HPDE6-E6E7 (cell line): ENCODE results near the gene NCOA6.

ENCODE experiments used
- DNase-seq: peaks from one replicate; pipeline ENCODE4 v3.0.0; 2011; ENCODE audit warnings: missing footprints; ENCODE audit errors: extremely low spot score

The NCOA6 gene

GRCh38 chr20:34825530-34826362 is at the start of gene NCOA6:
NCOA6 (minus strand) TSS chr20:34825651; CDS start chr20:34782355, 43,296 bp downstream.
- peak; percentile 89 for DNase-seq

DNA sequence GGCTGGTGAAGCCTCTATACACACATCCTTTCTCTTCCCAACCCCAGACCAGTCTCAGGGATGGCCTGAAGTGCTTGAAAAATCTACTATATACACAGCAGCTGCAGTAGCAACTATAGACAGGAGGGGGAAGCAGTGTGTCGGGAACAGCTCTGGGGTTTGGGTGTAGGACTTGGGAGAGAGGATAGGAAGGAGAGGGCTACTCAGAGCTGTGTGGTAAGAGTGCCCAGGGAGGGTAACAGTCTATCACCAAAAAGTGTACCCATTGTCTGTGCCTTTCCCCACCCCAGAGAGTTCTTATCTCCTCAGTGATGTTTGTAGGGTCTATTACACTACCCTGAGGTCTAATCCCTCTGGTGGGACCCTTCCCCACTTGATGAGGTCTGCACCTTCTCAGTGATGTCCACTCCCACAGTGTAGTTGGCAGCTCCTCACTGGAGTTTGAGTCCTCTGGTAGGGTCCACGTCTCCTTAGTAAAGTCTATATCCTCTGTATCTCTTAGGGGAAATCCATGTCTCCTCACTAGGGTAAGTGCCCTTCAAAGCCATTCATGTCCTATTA is 48.7 kb upstream of the NCOA6 start:
- DNase-seq: peak; percentile 97

DNA sequence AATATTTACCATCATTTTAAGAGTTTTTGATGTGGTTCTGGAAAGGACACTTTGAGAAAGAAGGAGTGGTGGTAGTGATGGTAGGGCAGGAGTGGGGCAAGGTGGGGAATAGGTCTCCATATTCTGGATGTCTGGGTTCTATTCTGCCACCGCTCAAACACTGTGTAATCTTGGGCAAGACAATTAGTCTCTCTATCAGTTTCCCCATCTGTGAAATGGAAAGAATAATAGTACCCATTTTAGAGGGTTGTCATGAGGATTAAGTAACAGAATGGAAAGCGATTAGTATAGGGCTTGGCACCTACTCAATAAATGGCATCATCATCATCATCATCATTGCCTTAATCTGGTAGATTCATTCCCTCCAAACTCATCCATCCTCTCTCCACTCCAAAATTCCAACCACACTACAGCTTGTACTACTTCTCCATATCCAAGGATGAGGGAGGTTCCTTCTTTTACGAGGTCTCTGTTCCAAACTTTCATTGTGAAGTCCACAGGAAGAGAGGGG is 48.2 kb upstream of the NCOA6 start:
- no peak for DNase-seq

GRCh38 chr20:34872622-34873224 is 47.3 kb upstream of the NCOA6 start, which contains the start of gene GGT7:
GGT7 (minus strand) TSS chr20:34872856; CDS start chr20:34872815, 41 bp downstream.
- peak; percentile 92 for DNase-seq

- no peak for DNase-seq
Measured at GRCh38 chr20:34871966-34872621, 46.6 kb upstream of the NCOA6 start.

DNA sequence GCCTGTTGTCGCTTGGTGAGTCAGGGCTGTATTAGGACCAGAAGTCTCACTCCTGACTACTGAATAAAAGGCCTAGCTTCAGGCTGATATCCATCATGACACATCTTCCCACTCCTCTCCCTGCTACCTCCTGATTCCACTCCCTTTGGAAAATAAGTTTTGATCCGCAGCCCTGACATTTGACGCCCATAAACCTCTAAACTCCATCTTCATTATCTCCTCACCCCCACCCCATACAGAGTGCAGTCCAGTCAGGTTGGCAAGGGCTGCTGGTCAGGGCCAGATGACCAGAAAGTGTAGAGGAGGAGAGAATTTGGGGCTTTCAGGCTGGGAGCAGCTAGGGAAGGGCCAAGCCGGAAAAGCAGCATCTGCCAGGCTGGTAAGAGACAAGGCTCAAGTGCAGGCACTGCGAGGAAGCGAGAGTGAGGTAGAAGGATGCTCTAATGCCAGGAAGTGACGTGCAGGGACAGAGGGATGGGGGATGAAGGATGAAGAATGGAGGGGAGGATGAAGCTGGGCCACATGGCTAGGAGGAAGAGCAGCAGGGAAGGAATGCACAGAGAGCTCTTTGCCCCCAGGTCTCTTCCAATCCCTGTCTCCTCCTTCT is 46.0 kb upstream of the NCOA6 start:
- DNase-seq: no peak

DNA sequence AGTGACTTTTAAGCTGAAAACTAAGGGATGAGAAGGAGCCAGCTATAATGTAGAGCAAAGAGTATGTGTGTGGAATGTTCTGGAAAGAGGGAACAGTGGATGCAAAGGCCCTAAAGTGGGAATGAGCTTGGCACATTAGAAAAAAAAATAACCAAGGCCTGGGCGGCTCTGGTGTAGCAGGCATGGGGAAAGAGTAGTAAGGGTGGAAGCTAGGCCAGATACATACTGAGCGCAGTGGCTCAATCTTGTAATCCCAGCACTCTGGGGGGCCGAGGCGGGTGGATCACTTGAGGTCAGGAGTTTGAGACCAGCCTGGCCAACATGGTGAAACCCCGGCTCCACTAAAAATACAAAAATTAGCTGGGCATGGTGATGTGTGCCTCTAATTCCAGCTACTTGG is 38.8 kb upstream of the NCOA6 start:
- DNase-seq: no peak

- DNase-seq: no peak
Measured at GRCh38 chr20:34863421-34863965, 38.0 kb upstream of the NCOA6 start.

- no peak for DNase-seq
Measured at GRCh38 chr20:34862724-34863123, 37.3 kb upstream of the NCOA6 start.

DNA sequence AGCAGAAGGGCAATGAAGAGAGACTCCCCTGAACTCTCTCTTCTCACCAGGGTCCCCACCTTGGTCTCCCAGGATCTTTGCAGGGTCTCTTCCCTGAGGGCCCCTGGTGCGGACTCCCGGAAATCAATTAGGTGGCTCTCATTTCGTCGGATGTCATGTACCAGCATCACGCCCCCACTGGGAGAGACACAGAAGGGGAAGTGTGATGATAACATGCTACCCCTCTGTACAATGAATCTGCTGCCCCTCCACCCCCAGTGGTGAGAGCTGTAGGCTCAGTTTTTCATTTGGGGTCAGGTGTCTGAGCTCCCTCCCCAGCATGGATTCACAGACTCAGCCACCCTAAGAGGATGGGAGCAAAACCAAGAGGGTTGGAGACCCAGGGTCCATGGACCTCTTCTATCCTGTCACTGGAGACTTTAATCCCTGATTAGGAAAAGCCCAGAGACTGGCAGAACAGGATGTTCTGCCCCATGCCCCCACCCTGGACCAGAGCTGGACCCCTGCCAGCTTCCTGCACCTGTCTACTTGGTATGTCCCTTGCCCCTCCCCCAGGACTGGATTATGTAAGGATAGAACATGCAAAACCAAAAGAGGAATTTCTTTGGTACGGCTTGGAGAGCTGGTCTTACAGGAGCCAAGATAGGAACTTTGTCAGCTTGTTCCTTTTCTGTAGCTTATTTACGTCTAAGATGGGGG is 36.1 kb upstream of the NCOA6 start:
- DNase-seq: no peak

DNA sequence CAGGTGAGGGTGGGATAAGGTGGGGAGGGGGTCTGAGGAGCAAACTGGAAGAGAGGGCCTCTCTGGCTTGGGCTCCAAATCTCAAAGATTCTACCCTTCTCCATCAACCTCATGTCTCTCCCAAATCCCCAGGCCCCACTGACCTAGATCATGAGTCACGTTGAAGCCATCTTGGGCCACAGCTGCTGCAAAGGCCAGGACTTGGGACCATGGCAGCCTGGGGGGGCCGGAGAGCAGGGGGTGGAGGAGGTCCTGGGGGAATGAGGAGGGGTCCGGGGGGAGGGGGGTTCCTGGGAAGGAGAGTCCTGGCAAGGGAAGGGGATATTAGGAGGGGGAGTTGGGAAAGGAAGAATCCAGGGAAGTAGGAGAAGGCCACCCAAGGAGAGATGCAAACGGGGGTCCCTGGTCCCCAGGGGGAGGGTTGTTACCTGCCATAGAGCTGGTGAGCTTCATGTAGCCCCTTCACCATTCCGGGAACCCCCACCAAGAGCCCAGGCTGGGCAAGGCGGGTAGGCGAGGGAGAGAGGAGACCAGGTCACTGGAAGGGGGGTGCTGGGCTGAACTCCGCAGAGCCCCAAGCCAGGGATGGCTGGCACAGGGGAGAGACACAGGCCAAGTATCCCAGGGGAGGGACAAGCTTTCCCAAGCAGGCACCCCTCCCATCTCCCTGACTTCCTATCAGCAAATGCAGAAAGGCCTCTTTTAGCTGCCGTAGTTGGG is 34.5 kb upstream of the NCOA6 start:
- no peak for DNase-seq

DNA sequence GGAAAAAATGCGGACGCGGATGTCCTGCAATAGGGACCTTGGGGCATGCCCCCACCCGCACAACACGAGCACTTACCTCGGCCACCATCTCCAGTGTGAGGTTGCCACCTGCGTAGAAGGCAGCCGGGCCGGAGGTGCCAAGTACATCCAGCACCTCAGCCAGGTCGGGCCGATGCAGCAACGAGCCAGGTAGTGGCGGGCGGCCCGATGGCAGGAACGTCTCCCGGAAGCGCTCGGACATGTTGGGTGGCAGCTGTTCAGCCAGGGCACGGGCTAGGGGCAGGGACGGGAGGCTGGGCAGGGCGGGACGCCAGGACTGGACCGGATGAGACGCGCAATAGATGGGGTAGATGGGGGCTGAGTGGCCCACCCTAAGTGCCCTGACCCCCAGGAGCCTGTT is 33.9 kb upstream of the NCOA6 start:
- DNase-seq: no peak

DNA sequence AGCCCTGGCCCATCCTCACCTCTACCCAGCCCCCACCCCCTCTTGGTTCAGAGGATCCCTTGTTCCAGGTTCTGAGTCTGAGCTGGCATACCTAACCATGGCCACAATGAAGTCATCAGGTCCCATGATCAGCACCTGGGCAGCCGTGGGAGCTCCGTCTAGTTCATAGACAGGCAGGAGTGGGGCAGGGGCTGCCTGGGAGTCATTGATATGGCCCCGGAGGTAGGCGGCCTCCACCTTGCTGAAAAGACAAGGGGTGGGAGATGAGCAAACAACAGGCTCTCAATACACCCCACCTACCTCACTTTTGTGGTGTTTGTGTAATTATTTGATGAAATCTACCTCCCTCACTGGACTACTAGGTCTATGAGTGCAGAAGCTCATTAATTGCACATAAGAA is 26.8 kb upstream of the NCOA6 start:
- no peak for DNase-seq

- no peak for DNase-seq
Measured at GRCh38 chr20:34850969-34851368, 25.5 kb upstream of the NCOA6 start.

DNA sequence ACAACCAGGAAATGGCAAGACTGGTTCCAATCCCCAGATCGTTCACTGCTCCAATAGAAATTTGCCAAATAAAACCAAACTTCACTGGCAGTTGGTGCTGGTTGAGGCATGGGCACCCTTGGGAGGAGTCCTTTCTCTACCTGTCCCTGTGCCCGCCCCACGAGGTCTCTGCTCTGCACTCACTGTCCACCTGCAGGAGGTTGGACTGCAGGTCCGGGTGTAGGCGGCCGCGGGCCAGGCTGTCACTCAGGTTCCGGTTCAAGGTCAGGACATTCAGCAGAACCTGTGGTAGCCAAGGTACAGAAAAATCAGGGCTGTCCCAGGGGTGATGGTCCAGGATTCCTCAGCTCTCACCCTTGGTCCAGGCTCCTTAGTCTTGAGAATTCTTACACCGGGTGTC is 24.3 kb upstream of the NCOA6 start:
- DNase-seq: no peak

DNA sequence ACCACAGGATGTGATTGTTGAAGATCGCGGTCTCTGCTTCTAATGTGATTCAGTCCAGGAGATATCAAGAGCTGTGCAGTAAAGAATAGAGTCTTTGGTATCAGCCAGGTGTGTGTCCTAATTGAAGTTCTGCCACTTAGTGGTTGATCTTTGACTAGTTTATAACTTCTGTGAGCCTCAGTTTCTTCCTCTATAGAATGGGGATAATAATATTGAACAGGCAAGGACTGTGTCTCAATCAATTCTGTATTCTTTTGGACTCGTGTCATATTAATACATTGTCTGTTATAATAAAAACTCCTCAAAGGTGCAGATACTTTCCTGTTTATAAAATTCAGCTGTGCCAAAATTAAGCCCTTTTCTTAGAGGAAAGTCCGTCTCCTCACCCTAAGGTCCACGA is 23.1 kb upstream of the NCOA6 start:
- no peak for DNase-seq

GRCh38 chr20:34843421-34843820 is 18.0 kb upstream of the NCOA6 start:
- no peak for DNase-seq

DNA sequence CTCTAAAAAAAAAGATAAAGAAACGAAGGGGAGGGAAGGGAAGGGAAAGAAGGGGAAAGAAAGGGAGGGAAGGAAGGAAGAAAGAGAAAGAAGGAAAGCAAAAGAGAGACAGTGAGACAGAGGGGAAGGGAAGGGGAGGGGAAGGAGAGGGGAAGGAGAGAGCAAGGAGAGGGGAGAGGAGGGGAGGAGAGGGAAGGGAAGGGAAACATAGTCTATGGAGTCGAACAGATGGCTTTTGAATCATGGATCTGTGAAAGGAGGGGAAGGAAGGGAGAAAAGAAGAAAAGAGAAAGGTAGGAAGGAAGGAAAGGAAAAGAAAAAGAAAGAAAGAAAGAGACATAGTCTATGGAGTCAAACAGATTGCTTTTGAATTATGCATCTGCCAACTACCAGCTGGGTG is 16.7 kb upstream of the NCOA6 start:
- DNase-seq: no peak

DNA sequence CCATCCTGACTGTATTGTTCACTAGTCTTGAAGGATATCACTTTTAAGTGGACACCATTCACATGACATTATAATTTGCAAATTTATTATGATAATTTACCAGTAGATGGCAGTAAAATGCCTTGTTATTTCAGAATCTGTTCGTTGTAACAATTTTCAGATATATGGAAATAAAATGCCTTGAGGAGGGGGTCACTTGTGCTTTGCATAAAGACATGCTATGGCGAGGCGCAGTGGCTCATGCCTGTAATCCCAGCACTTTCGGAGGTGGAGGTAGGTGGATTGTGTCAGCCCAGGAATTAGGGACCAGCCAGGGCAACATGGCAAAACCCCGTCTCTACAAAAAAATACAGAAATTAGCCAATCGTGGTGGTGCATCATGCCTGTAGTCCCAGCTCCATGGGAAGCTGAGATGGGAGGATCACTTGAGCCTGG is 9.0 kb upstream of the NCOA6 start:
- DNase-seq: peak; percentile 51

DNA sequence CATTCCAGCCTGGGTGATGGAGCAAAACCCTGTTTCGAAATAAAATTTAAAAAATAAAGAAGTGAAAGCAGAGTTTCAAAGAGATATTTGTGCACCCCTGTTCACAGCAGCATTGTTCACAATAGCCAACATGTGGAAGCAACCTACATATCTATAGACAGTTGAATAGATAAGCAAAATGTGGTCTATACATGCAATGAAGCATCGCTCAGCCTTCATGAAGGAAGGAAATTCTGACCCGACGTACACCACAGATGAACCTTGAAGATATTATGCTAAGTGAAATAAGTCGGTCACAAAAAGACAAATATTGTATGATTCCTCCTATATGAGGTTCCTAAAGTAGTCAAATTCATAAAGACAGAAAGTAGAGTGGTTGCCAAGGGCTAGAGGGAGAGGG is 6.5 kb upstream of the NCOA6 start:
- DNase-seq: no peak
